Cerebellar nuclear complex (tissue), 1 donor: ENCODE measurements around the gene TMEM248.
"Not testable (repeated sequence)": the region's sequence is repeated elsewhere in the genome, so short reads cannot be mapped to it uniquely, and the experiment has no call there.

Source experiments
- DNase-seq, 2 experiments: peaks; one replicate each; lab custom pipeline; 2025; lab: John Stamatoyannopoulos, UW

The TMEM248 gene

DNA sequence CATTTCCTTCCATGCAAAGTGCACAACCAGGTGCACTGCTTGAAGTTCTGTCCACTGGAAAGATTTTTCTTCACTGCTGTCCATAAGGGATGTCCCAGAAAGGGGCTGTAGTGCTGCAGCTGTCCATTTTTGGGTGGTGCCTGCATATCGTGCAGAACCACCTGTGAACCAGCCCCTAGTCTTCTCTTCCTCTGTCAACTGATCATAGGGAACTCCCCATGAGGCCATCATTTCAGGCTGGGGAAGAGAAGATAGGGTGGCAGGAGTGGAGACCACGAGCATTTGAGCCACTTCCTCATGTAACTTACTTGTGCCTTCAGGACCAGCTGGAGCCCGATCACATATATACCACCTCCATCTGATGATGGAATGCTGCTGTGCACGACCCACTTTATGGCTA lies 12.4 kb upstream of the TMEM248 start:
- not testable (repeated sequence) for DNase-seq

DNA sequence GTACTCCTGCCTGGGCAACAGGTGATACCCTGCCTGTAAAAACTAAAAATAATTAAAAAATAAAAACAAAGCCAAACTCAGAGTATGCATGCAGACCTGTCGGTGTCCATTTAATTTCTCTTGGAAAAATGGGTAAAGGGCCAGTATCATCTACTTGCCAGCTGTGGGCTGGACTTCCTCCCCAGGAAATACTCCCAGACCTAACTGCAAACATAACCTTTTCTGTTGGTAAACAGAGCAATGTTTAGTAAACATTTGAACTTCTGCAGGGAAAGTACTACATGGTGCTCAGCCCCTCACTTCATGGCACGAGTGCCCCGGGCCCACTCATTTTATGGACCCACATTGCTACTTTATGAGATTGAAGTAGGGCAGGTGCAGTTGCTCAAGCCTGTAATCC lies 10.2 kb upstream of the TMEM248 start:
- no peak for DNase-seq

DNA sequence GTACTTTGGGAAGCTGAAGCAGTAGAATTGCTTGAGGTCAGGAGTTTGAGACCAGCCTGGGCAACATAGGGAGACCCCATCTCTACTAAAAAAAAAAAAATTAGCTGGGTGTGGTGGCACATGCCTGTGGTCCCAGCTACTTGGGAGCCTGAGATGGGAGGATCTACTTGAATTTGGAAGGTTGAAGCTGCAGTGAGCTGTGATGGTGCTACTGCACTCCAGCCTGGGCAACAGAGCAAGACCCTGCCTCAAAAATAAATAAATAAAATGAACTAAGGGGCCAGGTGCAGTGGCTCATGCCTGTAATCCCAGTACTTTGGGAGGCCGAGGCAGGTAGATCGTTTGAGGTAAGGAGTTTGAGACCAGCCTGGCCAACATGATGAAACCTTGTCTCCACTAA lies 9.8 kb upstream of the TMEM248 start:
- DNase-seq, result not testable (repeated sequence)

DNA sequence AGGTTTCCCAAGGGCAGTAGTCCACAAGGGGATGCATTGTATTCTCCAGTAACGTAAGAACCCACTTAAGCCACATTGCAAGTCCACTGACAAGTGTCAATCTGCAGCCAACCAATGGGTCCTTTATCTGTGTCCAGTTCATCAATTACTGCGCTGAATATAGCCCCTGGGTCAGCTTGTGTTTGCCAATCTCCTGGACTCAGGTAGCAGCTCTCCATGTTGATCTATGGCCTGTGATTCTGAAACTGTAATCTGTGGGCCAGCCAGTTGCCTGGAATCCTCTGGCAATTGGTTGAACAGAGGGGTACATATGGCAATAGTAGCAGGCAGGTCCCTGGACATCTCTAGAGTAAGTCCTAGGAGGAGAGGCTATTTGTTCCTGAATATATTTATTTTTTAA lies 8.8 kb upstream of the TMEM248 start:
- DNase-seq, result no peak

DNA sequence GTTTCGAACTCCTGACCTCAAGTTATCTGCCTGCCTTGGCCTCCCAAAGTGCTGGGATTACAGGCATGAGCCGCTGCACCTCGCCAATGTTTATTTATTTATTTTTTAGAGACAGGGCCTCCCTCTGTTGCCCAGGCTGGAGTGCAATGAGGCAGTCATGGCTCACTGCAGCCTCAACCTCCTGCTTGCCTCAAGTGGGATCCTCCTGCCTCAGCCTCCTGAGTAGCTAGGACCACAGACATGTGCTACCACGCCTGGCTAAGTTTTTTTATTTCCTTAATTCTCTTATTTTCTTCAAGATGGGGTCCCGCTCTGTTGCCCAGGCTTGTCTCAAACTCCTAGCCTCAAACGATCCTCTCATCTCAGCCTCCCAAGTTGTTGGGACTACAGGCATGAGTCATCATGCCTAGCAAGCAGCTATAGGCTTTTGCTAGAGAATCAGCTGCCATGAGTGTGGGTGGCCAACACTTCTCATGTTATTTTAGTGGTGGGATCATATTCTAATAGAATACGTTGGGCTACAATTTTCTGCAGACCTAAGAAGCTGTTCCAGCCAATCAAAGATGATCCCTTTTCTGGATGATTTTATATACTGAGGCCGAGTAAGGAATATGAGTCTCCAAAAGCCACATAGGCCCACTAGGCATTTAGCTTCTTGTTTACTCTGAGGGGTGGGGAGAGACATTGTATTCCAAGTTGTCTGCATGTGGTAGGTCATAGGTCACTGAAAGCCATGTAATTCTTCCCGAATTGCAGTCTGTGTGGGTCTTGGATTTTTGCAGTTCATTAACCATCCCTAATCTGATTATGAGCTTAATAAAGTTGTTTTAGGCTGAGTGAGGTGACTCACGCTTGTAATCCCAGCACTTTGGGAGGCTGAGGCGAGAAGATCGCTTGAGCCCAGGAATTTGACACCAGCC lies 7.6 kb upstream of the TMEM248 start:
- no peak for DNase-seq

DNA sequence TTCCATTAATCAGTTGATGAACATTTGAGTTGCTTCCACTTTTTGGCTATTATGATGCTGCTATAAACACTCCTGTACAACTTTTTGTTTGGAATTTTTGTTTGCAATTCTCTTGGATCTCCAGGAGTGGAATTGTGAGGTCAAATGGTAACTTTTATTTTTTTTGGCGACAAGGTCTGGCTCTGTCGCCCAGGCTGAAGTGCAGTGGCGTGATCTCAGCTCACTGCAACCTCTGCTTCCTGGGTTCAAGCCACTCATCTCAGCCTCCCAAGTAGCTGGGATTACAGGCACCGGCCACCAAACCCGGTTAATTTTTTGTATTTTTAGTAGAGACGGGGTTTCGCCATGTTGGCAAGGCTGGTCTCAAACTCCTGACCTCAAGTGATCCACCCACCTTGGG lies 3.1 kb upstream of the TMEM248 start:
- DNase-seq, result not testable (repeated sequence)

DNA sequence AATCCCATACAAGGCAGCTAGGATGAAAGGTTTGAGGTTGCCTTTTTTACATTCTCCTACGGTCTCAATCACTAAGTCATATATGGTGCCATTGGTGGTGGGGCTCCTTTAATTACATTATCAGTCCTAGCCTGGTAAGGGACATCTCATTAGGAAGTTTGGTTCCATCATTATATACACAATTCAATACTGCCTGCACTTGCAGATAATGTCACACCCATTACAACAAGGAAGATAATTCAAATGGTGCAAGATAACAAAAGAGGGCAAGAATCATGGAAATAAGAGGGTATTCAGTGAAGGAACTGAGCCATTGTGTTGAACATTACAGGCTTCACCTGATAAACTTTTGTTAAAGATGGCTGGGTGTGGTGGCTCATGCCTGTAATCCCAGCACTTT lies 1.7 kb upstream of the TMEM248 start:
- DNase-seq, result no peak

DNA sequence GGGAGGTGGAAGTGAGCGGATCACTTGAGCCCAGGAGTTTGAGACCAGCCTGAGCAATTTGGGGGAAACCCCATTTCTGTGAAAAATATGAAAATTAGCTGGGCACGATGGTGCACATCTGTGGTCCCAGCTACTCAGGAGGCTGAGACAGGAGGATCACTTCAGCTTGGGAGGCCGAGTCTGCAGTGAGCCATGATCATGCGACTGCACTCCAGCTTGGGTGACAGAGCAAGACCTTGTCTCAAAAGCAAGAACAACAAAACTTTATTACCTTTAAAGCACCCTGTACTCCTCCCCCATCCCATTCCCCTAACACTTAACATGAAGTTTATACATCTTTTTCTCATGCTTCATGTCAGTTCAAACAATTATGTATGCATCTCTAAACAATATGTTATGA lies 1.3 kb upstream of the TMEM248 start:
- no peak for DNase-seq

DNA sequence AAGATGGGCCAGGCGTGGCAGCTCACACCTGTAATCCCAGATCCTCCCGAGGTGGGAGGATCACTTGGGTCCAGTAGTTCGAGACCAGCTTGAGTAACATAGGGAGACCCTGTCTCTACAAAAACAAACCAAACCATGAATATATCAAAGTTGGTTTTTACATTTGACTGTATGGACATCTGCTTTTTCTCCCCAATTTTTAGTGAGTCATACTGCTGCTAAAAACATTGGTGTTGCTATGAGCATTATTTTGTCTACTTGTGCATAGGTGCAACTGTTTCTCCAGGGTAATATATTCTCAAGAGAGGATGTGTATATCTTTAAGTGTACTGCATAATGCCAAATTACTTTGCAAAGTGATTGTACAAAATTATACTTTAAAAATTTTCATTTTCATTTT lies 769 bp upstream of the TMEM248 start:
- no peak for DNase-seq

DNA sequence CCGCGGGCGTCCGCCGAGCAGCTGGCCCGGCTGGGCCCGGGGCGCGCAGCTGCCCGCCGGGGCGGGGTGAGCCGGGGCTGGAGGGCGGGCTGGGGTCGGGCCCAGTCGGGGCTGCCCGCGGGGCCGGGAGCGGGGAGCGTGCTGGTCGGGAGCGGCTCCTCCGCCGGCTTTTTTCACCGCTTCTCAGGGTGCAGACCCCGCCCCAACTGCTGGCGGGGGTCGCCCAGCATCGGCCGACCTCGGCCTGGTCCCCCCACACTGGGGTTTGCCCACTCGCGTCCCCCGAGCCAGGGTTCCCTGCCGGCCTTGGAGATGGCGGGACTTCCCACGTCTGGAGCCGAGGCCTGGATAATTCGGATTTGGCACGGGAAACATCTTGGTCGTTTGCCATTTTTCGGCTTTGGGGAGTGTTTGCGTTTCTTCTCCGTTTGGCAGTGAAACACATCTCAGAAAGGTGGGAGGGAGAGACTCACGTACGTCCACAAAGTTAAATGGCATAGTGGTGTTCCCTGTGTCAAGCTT lies 432 bp downstream of the TMEM248 start:
- DNase-seq, result no peak

DNA sequence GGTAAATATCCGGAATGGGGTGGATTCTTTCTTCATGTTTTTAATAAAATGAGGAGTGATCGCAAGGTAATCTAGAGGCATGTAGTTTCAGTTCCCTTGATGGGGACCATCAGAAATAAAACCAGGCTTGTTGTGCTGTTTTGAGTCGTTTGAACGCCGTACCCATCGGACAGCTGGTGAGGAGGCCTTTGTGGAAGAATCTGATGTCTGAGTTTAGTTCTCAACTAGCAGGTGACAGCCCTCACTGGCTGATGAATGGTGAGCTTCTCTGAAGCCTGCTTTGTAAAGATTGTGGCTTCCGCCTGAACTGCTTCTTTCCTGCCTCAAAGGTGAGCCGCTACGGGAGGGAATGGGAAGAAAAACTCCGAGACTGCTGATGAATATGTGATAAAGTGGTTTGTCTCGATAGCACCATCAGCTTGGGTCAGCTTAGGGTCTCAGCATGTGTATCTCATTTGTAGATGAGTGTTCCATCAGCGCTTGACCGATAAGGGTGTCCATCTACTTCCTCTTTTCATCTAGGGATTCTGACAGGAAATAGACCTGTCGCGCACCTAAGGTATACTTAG lies 977 bp downstream of the TMEM248 start:
- no peak for DNase-seq

DNA sequence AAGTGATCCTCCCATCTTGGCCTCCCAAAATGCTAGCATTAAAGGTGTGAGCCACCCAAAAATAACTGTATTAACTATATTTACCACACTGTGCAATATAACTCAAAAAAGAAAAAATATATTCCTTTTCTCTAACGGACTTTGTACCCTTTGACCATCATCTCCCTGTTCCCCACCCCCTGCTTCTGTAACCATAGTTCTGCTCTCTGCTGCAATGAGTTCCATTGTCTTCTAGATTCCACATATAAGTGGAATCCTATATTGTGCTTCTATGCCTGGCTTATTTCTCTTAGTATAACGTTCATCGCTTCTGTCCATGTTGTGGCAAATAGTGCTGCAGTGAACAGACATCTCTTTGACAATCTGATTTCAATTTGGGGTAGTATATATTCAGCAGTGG lies 4.2 kb downstream of the TMEM248 start:
- DNase-seq, result no peak

DNA sequence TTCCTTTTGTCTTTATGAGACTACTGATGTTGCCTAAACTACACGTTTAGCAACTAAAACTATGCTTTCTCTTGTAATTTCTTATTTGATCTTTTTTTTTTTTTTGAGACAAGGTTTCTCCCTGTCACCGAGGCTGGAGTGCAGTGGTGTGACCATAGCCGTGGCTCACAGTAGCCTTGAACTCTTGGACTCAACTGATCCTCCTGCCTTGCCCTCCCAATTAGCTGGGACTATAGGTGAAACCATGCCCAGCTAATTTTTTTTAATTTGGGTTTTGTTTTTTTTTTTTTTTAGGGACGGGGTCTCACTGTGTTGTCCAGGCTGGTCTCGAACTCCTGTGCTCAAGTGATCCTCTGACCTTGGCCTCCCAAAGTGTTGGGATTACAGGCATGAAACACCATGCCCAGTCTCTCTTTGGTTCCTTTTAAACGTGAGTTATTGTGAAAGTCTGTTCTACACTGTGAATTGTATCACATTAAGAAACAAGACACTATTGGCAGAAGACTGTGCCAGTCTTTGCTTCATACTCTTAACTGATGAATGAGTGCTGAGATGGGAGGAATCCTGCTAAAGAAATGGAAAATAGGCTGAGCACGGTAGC lies 6.4 kb downstream of the TMEM248 start:
- DNase-seq, result no peak

DNA sequence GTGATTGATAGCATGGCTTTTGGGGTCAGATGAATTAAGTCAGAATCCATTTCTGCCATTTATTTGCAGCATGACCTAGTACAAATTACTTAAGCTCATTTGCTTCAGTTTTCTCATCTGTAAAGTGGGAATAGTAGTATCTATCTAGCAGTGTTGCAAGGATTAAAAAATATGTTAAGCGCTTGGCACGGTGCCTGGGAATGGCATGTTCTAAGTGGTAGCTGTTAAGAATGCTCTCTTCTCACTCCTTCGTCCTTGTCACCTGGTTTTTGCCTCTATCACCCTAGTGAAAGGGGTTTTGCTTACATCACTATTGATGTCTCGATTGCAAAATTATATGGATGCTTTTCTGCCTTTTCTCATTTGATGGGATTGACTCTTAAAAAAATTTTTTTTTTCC lies 7.4 kb downstream of the TMEM248 start:
- no peak for DNase-seq

DNA sequence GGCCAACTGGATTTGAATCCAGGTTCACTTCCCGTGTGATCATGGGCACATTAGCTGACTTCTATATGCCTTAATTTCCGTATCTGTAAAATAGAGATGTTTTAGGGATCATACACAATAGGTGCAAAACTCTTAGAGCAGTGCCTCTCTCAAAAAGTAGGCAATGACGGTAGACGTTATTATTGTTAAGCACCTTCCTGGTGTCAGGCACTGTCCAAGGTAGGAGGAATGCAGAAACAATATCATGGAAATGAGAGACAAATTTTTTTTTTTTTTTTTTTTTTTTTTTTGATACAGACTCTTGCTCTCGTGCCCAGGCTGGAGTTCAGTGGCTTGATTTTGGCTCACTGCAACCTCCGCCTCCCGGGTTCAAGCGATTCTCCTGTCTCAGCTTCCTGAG lies 8.1 kb downstream of the TMEM248 start:
- DNase-seq, result no peak

DNA sequence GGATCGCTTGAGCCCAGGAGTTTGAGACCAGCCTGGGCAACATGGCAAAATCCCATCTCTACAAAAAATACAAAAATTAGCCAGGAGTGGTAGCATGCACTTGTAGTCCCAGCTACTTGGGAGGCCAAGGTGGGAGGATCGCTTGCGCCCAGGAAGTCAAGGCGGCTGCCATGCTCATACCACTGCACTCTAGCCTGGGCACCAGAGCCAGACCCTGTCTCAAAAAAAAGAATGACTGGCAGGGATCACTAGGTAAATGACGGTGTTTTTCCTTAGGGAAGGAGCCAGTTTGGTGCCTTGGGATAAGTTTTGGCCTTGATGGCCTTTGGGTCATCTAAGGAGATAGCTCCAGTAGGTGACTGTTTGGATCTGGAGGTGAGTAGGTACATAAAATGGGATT lies 8.9 kb downstream of the TMEM248 start:
- no peak for DNase-seq

DNA sequence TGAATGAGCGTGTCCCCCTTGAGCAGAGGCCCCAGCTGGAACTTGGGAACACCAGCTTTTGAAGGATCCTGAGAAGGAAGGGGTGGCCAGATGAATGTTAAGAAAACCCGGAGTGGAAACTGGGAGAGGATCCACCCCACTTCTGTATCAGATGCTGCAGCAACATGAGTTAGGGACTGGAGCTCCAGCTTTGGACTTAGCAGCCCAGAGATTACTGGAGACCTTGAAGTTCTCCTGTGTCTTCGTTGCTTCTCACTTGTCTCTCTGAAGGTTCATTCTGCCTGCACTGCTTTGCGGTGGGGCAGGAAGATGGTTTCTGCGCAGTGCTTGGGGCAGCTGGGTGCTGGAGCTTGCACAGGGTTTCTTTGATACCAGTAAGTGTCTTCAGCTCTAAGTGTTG lies 9.3 kb downstream of the TMEM248 start:
- DNase-seq, result no peak

DNA sequence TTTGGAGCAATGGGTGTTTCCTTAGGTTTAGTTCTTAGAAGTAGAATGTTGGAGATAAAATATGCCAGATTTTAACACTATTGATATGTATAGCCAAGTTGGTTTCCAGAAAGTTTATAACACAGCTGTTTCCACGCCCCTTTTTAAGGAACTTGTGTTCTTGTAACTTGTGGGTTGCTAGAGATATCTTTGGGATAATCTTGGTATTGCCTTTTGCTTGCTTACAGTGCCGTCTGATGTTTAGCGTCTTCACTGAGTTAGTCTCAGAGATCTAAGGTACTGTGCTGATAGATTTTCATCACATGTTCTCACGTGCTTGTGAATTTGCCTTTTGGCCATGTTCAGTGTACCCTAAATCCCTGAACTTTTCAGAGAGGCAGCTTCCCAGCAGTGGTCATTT lies 12.4 kb downstream of the TMEM248 start:
- no peak for DNase-seq

DNA sequence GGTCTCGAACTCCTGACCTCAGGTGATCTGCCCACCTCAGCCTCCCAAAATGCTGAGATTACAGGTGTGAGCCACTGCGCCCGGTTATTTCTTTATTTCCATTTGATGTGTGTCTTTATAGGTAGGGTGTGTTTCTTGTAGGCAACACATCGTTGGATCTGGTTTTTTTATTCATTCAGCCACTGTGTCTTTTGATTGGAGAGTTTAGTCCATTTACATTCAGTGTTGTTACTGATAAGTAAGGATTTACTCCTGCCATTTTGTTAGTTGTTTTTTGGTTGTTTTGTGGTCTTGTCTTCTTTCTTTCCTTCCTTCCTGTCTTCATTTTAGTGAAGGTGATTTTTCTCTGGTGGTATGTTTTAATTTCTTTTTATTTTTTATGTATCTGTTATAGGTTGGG lies 16.9 kb downstream of the TMEM248 start:
- no peak for DNase-seq

DNA sequence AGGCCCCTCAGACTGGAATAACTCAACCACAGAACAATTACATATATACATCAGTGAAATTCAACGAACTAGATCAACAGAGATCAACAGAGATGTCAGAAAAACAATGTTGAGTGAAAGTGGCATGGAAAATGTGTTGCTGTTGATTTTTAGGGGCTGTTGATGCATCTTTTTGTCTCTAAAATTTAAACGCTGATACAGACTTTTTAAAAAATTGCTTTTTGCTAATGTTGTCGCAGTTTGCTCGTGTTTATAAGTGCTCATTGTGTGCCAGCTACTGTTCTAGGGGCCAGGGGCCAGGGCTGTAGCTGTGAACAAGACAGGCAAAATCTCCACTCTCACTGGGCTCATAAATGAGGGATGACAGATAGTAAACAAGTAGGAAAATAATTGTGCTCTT lies 18.3 kb downstream of the TMEM248 start:
- DNase-seq, result no peak

DNA sequence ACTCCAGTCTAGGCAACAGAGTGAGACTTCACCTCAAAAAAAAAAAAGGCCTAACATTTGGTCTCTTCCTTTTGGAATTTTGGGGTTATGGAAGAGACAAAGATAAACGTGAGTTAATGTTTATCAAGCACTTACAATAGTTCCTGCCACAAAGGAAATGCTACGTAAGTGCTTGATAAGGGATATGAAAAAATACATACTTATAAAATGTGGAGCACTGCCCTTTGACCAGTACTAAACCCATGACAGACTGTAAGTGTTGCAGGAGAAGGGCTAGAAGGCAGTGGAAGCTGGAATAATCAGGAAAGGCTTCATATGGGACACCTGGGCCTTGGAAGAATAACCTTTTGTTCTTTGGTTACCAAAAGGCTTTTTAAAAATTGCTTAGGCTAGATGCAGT lies 25.5 kb downstream of the TMEM248 start:
- DNase-seq, result no peak

DNA sequence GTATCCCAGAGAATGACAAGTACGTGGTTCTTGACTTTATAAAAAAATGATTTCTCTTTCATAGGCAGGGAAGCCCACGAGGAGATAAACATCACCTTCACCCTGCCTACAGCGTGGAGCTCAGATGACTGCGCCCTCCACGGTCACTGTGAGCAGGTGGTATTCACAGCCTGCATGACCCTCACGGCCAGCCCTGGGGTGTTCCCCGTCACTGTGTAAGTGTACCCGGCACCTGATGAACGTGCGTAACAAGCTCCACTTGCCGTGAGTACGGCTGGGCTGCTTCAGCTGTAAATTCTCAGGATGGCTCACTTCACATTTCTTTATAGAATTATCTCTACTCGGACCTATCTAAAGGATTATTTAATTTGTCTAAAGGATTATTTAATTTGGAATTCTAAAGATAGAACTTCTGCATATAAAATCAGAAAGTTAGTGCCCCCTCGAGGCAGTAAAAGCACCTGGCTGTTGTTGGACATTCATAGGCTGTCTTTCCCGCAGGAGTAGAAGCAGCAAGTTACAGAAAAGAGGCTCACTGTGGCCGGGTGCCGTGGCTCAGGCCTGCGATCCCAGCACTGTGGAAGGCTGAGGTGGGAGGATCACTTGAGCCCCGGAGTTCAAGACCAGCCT lies 27.6 kb downstream of the TMEM248 start:
- DNase-seq, result no peak

DNA sequence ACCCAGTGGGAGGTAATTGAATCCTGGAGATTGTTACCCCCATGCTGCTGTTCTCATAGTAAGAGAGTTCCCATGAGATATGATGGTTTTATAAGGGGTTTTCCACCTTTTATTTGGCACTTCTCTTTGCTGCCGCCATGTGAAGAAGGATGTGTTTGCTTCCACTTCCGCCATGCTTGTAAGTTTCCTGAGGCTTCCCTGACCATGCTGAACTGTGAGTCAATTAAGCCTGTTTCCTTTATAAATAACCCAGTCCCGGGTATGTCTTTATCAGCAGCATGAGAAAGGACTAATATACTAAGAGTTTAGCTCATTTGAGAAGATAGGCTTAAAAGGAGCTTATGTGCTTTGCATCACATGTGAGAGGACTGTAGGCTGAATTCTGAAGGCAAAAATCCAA lies 29.3 kb downstream of the TMEM248 start:
- no peak for DNase-seq
